ENCODE data around the gene GMIP. TPM values are rescaled to one million over a fixed set of nuclear protein-coding genes. Genes with fewer than 3 reads are reported as not detected.

GMIP gene
- total RNA-seq, 1 donor from 2014 or later: 3.0 TPM

GRCh38 chr19:19655641-19656343, 12.3 kb upstream of the GMIP start:
- Histone ChIP-seq H3K4me1 (peaks cover 11% of the 10 kb centered on the region), H3K4me3 (no peak overlapping the region), H3K27ac (replicated peaks) (no peak overlapping the region), H3K27me3 (ENCODE audit: low read depth) (no peaks in the 10 kb centered on the region), H3K9me3 (replicated peaks) (no peaks in the 10 kb centered on the region), H3K36me3 (peaks cover 91% of the 10 kb centered on the region)
- intact Hi-C loops (cut with micrococcal nuclease): no loop called here
- no peak for TF ChIP-seq CTCF (IDR thresholded peaks at IDR 0.05; ENCODE audit: borderline replicate concordance)
- no peak for DNase-seq

GRCh38 chr19:19655051-19655594, 11.7 kb upstream of the GMIP start:
- no peak for DNase-seq
- no peaks in the 10 kb centered on the region for H3K27me3 ChIP-seq (ENCODE audit: low read depth)
- no peaks in the 10 kb centered on the region for H3K9me3 ChIP-seq (replicated peaks)
- H3K4me3 ChIP-seq: no peak overlapping the region
- TF ChIP-seq CTCF (IDR thresholded peaks at IDR 0.05; ENCODE audit: borderline replicate concordance): no peak
- H3K36me3 ChIP-seq: peaks cover 96% of the 10 kb centered on the region
- no peak overlapping the region for H3K27ac ChIP-seq (replicated peaks)
- intact Hi-C loops (cut with micrococcal nuclease): no loop called here
- H3K4me1 ChIP-seq: peaks cover 14% of the 10 kb centered on the region

- no peak for DNase-seq
- no peak overlapping the region for H3K27ac ChIP-seq (replicated peaks)
- TF ChIP-seq CTCF (IDR thresholded peaks at IDR 0.05; ENCODE audit: borderline replicate concordance): no peak
- H3K4me1 ChIP-seq: peaks cover 14% of the 10 kb centered on the region
- H3K4me3 ChIP-seq: no peak overlapping the region
- intact Hi-C loops (cut with micrococcal nuclease): no loop called here
- no peaks in the 10 kb centered on the region for H3K9me3 ChIP-seq (replicated peaks)
- no peaks in the 10 kb centered on the region for H3K27me3 ChIP-seq (ENCODE audit: low read depth)
- H3K36me3 ChIP-seq: peaks cover 99% of the 10 kb centered on the region
Measured at GRCh38 chr19:19654441-19654840, 11.0 kb upstream of the GMIP start.

GRCh38 chr19:19653597-19654147, 10.2 kb upstream of the GMIP start:
- intact Hi-C loops (cut with micrococcal nuclease): no loop called here
- H3K27ac ChIP-seq (replicated peaks): no peak overlapping the region
- H3K36me3 ChIP-seq: peaks cover 99% of the 10 kb centered on the region
- H3K4me1 ChIP-seq: peaks cover 14% of the 10 kb centered on the region
- H3K9me3 ChIP-seq (replicated peaks): no peaks in the 10 kb centered on the region
- TF ChIP-seq CTCF (IDR thresholded peaks at IDR 0.05; ENCODE audit: borderline replicate concordance): no peak
- DNase-seq: no peak
- H3K4me3 ChIP-seq: no peak overlapping the region
- no peaks in the 10 kb centered on the region for H3K27me3 ChIP-seq (ENCODE audit: low read depth)

GRCh38 chr19:19652482-19653295, 9.2 kb upstream of the GMIP start:
- H3K27ac ChIP-seq (replicated peaks): no peak overlapping the region
- TF ChIP-seq CTCF (IDR thresholded peaks at IDR 0.05; ENCODE audit: borderline replicate concordance): no peak

More at GRCh38 chr19:19652482-19653295, 9.2 kb upstream of the GMIP start:
- Histone ChIP-seq H3K27me3 (ENCODE audit: low read depth) (no peaks in the 10 kb centered on the region), H3K36me3 (peaks cover 99% of the 10 kb centered on the region), H3K9me3 (replicated peaks) (no peaks in the 10 kb centered on the region), H3K4me1 (peaks cover 14% of the 10 kb centered on the region), H3K4me3 (no peak overlapping the region)
- intact Hi-C loops (cut with micrococcal nuclease): no loop called here
- no peak for DNase-seq

Data from left ventricle myocardium inferior (tissue), 1 donor.